ENCODE measurements around the gene SPNS2. TPM values are rescaled to one million over a fixed set of nuclear protein-coding genes. Genes with fewer than 3 reads are reported as not detected.

SPNS2 gene
- total RNA-seq, 1 donor from 2014 or later: 79.3 TPM

GRCh38 chr17:4538236-4539002, 39.7 kb downstream of the SPNS2 start:
- H3K4me1 ChIP-seq: peaks cover 46% of the 10 kb centered on the region
- no peaks in the 10 kb centered on the region for H3K9me3 ChIP-seq
- intact Hi-C loops (cut with DNase I): loop anchor here (10.0 kb wide), 1 partner anchor 104 kb away; the partner anchor contains the start of gene SPNS3
- no peak for DNase-seq (ENCODE audit: extremely low spot score in 2 of 2)
- peaks cover 0 to 45% of the 10 kb centered on the region in 2 donors for H3K36me3 ChIP-seq
- no peak overlapping the region for H3K27ac ChIP-seq
- H3K4me3 ChIP-seq: no peak overlapping the region
- no peaks in the 10 kb centered on the region for H3K27me3 ChIP-seq
- TF ChIP-seq CTCF (IDR thresholded peaks at IDR 0.05) (no peak), POLR2A (IDR thresholded peaks at IDR 0.05) (no peak), POLR2AphosphoS5 (IDR thresholded peaks at IDR 0.05; ENCODE audit: insufficient read depth in 1 of 2, low read depth in 1 of 2) (no peak)

GRCh38 chr17:4539025-4539424, 40.3 kb downstream of the SPNS2 start:
- intact Hi-C loops (cut with DNase I): loop anchor here (10.0 kb wide), 1 partner anchor 104 kb away; the partner anchor contains the start of gene SPNS3
- no peak for TF ChIP-seq POLR2A (IDR thresholded peaks at IDR 0.05)
- Histone ChIP-seq H3K4me3 (no peak overlapping the region), H3K4me1 (peaks cover 40% of the 10 kb centered on the region), H3K36me3 (peaks cover 0 to 50% of the 10 kb centered on the region in 2 donors), H3K27ac (no peak overlapping the region), H3K27me3 (no peaks in the 10 kb centered on the region), H3K9me3 (no peaks in the 10 kb centered on the region)
- no peak for DNase-seq (ENCODE audit: extremely low spot score in 2 of 2)

GRCh38 chr17:4539576-4540223, 41.0 kb downstream of the SPNS2 start:
- intact Hi-C loops (cut with DNase I): loop anchor here (10.0 kb wide), 1 partner anchor 105 kb away; the partner anchor contains the start of gene SPNS3
- Histone ChIP-seq H3K9me3 (no peaks in the 10 kb centered on the region), H3K27ac (no peak overlapping the region), H3K4me3 (no peak overlapping the region), H3K36me3 (peaks cover 0 to 57% of the 10 kb centered on the region in 2 donors), H3K27me3 (no peaks in the 10 kb centered on the region), H3K4me1 (peaks cover 34% of the 10 kb centered on the region)
- TF ChIP-seq POLR2AphosphoS5 (IDR thresholded peaks at IDR 0.05; ENCODE audit: insufficient read depth in 1 of 2, low read depth in 1 of 2) (no peak), CTCF (IDR thresholded peaks at IDR 0.05) (no peak)
- DNase-seq (ENCODE audit: extremely low spot score in 2 of 2): no peak

GRCh38 chr17:4540224-4540651, 41.6 kb downstream of the SPNS2 start:
- intact Hi-C loops (cut with DNase I): no loop called here
- H3K36me3 ChIP-seq: peaks cover 0 to 60% of the 10 kb centered on the region in 2 donors
- no peak for TF ChIP-seq POLR2A (IDR thresholded peaks at IDR 0.05)
- no peak for TF ChIP-seq CTCF (IDR thresholded peaks at IDR 0.05)
- no peak for TF ChIP-seq POLR2AphosphoS5 (IDR thresholded peaks at IDR 0.05; ENCODE audit: insufficient read depth in 1 of 2, low read depth in 1 of 2)
- H3K9me3 ChIP-seq: no peaks in the 10 kb centered on the region
- H3K27me3 ChIP-seq: no peaks in the 10 kb centered on the region
- no peak for DNase-seq (ENCODE audit: extremely low spot score in 2 of 2)
- no peak overlapping the region for H3K4me3 ChIP-seq
- peaks cover 30% of the 10 kb centered on the region for H3K4me1 ChIP-seq
- no peak overlapping the region for H3K27ac ChIP-seq

- Histone ChIP-seq H3K9me3 (no peaks in the 10 kb centered on the region), H3K4me3 (no peak overlapping the region), H3K27ac (no peak overlapping the region), H3K36me3 (peaks cover 0 to 60% of the 10 kb centered on the region in 2 donors), H3K27me3 (no peaks in the 10 kb centered on the region), H3K4me1 (peaks cover 24% of the 10 kb centered on the region)
- intact Hi-C loops (cut with DNase I): no loop called here
- DNase-seq (ENCODE audit: extremely low spot score in 2 of 2): no peak
- TF ChIP-seq CTCF (IDR thresholded peaks at IDR 0.05) (no peak), POLR2A (IDR thresholded peaks at IDR 0.05) (no peak), POLR2AphosphoS5 (IDR thresholded peaks at IDR 0.05; ENCODE audit: insufficient read depth in 1 of 2, low read depth in 1 of 2) (no peak)
Measured at GRCh38 chr17:4540687-4541327, 42.1 kb downstream of the SPNS2 start.

Data from vagina (tissue), 2 donors.